K562 (cell line): ENCODE data around the gene SLC6A1. TPM values are rescaled to one million over a fixed set of nuclear protein-coding genes. Genes with fewer than 3 reads are reported as not detected.

Source experiments
- ATAC-seq: fragments of 200-7000 bp; cut with Tn5 transposase; 3 replicates; pipeline ENCODE4 v1.9.1; 2020; ENCODE audit warnings: moderate library complexity
- Bru-seq: library from RNA; stranded (reverse); fragments of 400-500 nt; gene quantifications from one replicate; lab custom pipeline; 2021; lab: Mats Ljungman, UMichigan
- BruChase-seq, 2 experiments: library from RNA; stranded (reverse); fragments of 400-500 nt; gene quantifications; one replicate each; lab custom pipeline; 2021; lab: Mats Ljungman, UMichigan
- BruUV-seq: library from RNA; stranded (reverse); fragments of 400-500 nt; replicated peaks from 2 replicates; lab custom pipeline; 2021; lab: Mats Ljungman, UMichigan
- CTCF ChIA-PET: fragments of 300-600 bp; formaldehyde crosslinking; extraction: SDS; loops from one replicate; lab custom pipeline; 2021; ENCODE audit warnings: low intra/inter-chr PET ratio; lab: Yijun Ruan, JAX
- POLR2A ChIA-PET: fragments of 300-600, 350-650 bp; sonication (Branson Sonifier 250); formaldehyde crosslinking; extraction: SDS; loops from one replicate; lab custom pipeline; 2021; ENCODE audit warnings: antibody characterized with exemption, inconsistent platforms; lab: Yijun Ruan, JAX
- DNase-seq, 4 experiments: peaks; one replicate each; pipeline versions ENCODE4 v3.0.0 to v3.0.0-alpha.2; 2011 to 2018; ENCODE audit warnings: low spot score in 3 of 4, mixed read lengths in 3 of 4; ENCODE audit errors: extremely low read depth in 1 of 4
- FAIRE-seq: peaks from 2 replicates; lab custom pipeline; 2011; peaks lifted over from hg19 to GRCh38; lab: Jason Lieb, UNC
- H2AFZ ChIP-seq: 2 replicates; pipeline ENCODE4 v1.6.0; 2011; ENCODE audit warnings: low read depth, low read length, control low read depth, inconsistent platforms
- H3K27ac ChIP-seq: fragments of 200-600 bp; 3 replicates; pipeline ENCODE4 v1.8.0; 2011; ENCODE audit warnings: low read depth, mild to moderate bottlenecking, control low read depth, inconsistent platforms, low read length, moderate library complexity, mixed read lengths; ENCODE audit errors: extremely low read depth
- H3K27me3 ChIP-seq, 2 experiments: fragments of 300-600 bp in 1 of 2; 2 replicates in 1 of 2; 3 replicates in 1 of 2; pipeline versions ENCODE4 v1.6.0 to v1.8.0; 2011; ENCODE audit warnings: inconsistent platforms in 2 of 2, low read length in 2 of 2, mild to moderate bottlenecking in 1 of 2, mixed read lengths in 1 of 2, moderate library complexity in 1 of 2; ENCODE audit not compliant: control insufficient read depth in 2 of 2, insufficient read depth in 2 of 2
- H3K36me3 ChIP-seq: fragments of 300-600 bp; 3 replicates; pipeline ENCODE4 v1.8.0; 2011; ENCODE audit warnings: mild to moderate bottlenecking, low read length, inconsistent platforms; ENCODE audit not compliant: control insufficient read depth, insufficient read depth
- H3K4me1 ChIP-seq, 2 experiments: fragments of 200-600 bp in 1 of 2; replicated peaks in 1 of 2; 2 replicates in 1 of 2; 3 replicates in 1 of 2; pipeline versions ENCODE4 v1.5.1 to v1.8.0; 2011; ENCODE audit warnings: inconsistent platforms in 2 of 2, low read length in 2 of 2, mild to moderate bottlenecking in 1 of 2, mixed read lengths in 1 of 2, moderate library complexity in 1 of 2; ENCODE audit not compliant: control insufficient read depth in 2 of 2, insufficient read depth in 2 of 2
- H3K4me2 ChIP-seq: 2 replicates; pipeline ENCODE4 v1.6.1; 2011; ENCODE audit warnings: low read length, control low read depth, inconsistent platforms, mixed read lengths; ENCODE audit not compliant: insufficient read depth
- H3K4me3 ChIP-seq: fragments of 200-600 bp; sonication (generic), shearing (Covaris generic); 2 replicates; pipeline ENCODE4 v1.5.1; 2016; ENCODE audit warnings: control low read depth, inconsistent platforms
- H3K79me2 ChIP-seq: fragments of 200-600 bp; 3 replicates; pipeline ENCODE4 v1.8.0; 2011; ENCODE audit warnings: low read length, inconsistent platforms; ENCODE audit not compliant: control insufficient read depth, insufficient read depth
- H3K9ac ChIP-seq, 2 experiments: 2 replicates each; pipeline versions ENCODE4 v1.6.0 to v1.6.1; 2011; ENCODE audit warnings: low read depth in 2 of 2, low read length in 2 of 2, control low read depth in 1 of 2, inconsistent platforms in 1 of 2, mild to moderate bottlenecking in 1 of 2, mixed read lengths in 1 of 2; ENCODE audit not compliant: insufficient read depth in 1 of 2
- H3K9me1 ChIP-seq: one replicate; pipeline ENCODE4 v1.6.0; 2011; ENCODE audit warnings: inconsistent platforms, mild to moderate bottlenecking, low read length, moderate library complexity; ENCODE audit not compliant: control insufficient read depth, insufficient read depth
- H3K9me3 ChIP-seq: replicated peaks from 2 replicates; pipeline ENCODE4 v1.5.1; 2011; ENCODE audit warnings: low read depth, low read length, inconsistent platforms; ENCODE audit not compliant: control insufficient read depth, insufficient read depth
- H4K20me1 ChIP-seq: replicated peaks from 2 replicates; pipeline ENCODE4 v1.6.1; 2011; ENCODE audit warnings: low read length, inconsistent platforms, mixed read lengths; ENCODE audit not compliant: control insufficient read depth, insufficient read depth
- BHLHE40 ChIP-seq: IDR thresholded peaks from 2 replicates; pipeline ENCODE4 v1.6.1; 2011; ENCODE audit warnings: low read length, improper control_type of control experiment
- CBX5 ChIP-seq: IDR thresholded peaks from 2 replicates; pipeline ENCODE4 v1.6.1; 2014; ENCODE audit warnings: low read depth, borderline replicate concordance
- MCM2 ChIP-seq: fragments of 450-650 bp; IDR thresholded peaks from 2 replicates; pipeline ENCODE4 v1.6.1; 2017; ENCODE audit warnings: low read depth, mild to moderate bottlenecking
- POLR2A ChIP-seq: fragments of 450-650 bp; conservative IDR thresholded peaks from 2 replicates; pipeline ENCODE4 v1.6.1; 2016
- SREBF1 ChIP-seq: fragments of 150-350 bp; IDR thresholded peaks from 2 replicates; pipeline ENCODE4 v1.6.1; 2014; ENCODE audit warnings: antibody characterized with exemption, low read depth, low read length, borderline replicate concordance
- TAF15 ChIP-seq: fragments of 200-400 bp; formaldehyde crosslinking; IDR thresholded peaks from 2 replicates; pipeline ENCODE4 v1.6.1; 2017; ENCODE audit warnings: mild to moderate bottlenecking, low read depth, low read length, moderate library complexity
- TRIM28 ChIP-seq: fragments of 450-650 bp; IDR thresholded peaks from 2 replicates; pipeline ENCODE4 v1.6.1; 2017
- WHSC1 ChIP-seq: IDR thresholded peaks from one replicate; pipeline ENCODE4 v1.6.1; 2012; ENCODE audit warnings: low read length, control low read depth, inconsistent platforms
- ZNF75A ChIP-seq: fragments of 450-650 bp; formaldehyde crosslinking; IDR thresholded peaks from 2 replicates; pipeline ENCODE4 v1.4.0; 2020; ENCODE audit warnings: mild to moderate bottlenecking
- ZSCAN29 ChIP-seq: fragments of 450-650 bp; IDR thresholded peaks from 2 replicates; pipeline ENCODE4 v1.6.1; 2017
- WGBS: fragments of 100-300 bp; shearing (Covaris generic); methylation state at CpG from one replicate; pipeline ENCODE4 v1.1.6; 2016; ENCODE audit warnings: low coverage, mixed read lengths; ENCODE audit not compliant: insufficient coverage; ENCODE audit errors: missing lambda C conversion rate; 5-methylcytosine and 5-hydroxymethylcytosine counted together
- in situ Hi-C: fragments of 300-500 bp; cut with MboI; formaldehyde crosslinking; loops from 4 replicates; pipeline ENCODE4 v1.15.0; 2018; ENCODE audit warnings: inconsistent platforms, mixed read lengths
- intact Hi-C: fragments of 100-400 bp; cut with micrococcal nuclease; formaldehyde crosslinking; loops from 2 replicates; pipeline ENCODE4 v1.14.2; 2022
- long read RNA-seq, 3 experiments: library from polyadenylated mRNA in 2 of 3; library from RNA in 1 of 3; unstranded in 2 of 3; stranded (forward) in 1 of 3; transcript quantifications; one replicate each; pipeline ENCODE4 v2.0.0, GENCODE V29; 2019 to 2022
- polyA minus RNA-seq, 3 experiments: library from RNA; depleted of rRNA, polyadenylated mRNA; stranded (reverse); fragments of >200 nt; gene quantifications; 2 replicates each; pipeline ENCODE4 v1.2.3, GENCODE V29; 2011
- polyA plus RNA-seq, 8 experiments: library from polyadenylated mRNA; depleted of rRNA in 4 of 8; stranded (reverse) in 5 of 8; unstranded in 3 of 8; fragments of >200 nt; fragmentation: Nextera tagmentation in 2 of 8; fragmentation: Illumina TruSeq in 1 of 8; extraction: Ambion mirVana in 2 of 8; extraction: Trizol in 1 of 8; gene quantifications; 2 replicates each; pipeline versions ENCODE4 v1.2.1 to v1.2.3, GENCODE V29; 2011 to 2014; ENCODE audit warnings: inconsistent platforms in 1 of 8, missing spikeins in 1 of 8
- total RNA-seq, 7 experiments: library from RNA; depleted of rRNA in 6 of 7; stranded (reverse); fragments of >200 nt in 6 of 7; fragmentation: Illumina TruSeq in 2 of 7; extraction: Trizol in 2 of 7; gene quantifications; 2 replicates each; pipeline versions ENCODE4 v1.2.1 to v1.2.3, GENCODE V29; 2011 to 2021; ENCODE audit warnings: low replicate concordance in 1 of 7
- TF ChIP-seq, protein P1 (sequence below): sonication (generic); formaldehyde crosslinking; IDR thresholded peaks from 2 replicates; pipeline ENCODE4 v1.8.0; 2022; ENCODE audit warnings: missing genetic modification reagents, mild to moderate bottlenecking, borderline replicate concordance
- TF ChIP-seq, protein P2 (sequence below): fragments of 450-650 bp; IDR thresholded peaks from 2 replicates; pipeline ENCODE4 v1.6.1; 2016; ENCODE audit warnings: borderline replicate concordance

The SLC6A1 gene
- not detected in 2 replicates for total RNA-seq (2011; cell fraction: chromatin; rRNA removed; ENCODE audit: low replicate concordance)
- total RNA-seq (2011; cell fraction: nucleolus; rRNA removed): not detected in 2 replicates
- not detected in 2 replicates for total RNA-seq (2011; cell fraction: nucleoplasm; rRNA removed)
- total RNA-seq (2014; rRNA removed): not detected in 2 replicates
- total RNA-seq (2014; rRNA removed; fragmentation: Illumina TruSeq; extraction: Trizol): not detected in 2 replicates
- not detected in 2 replicates for total RNA-seq (2015; rRNA removed; fragmentation: Illumina TruSeq; extraction: Trizol)
- total RNA-seq (2021): not detected in 2 replicates
- not detected in 2 replicates for polyA plus RNA-seq (2011; rRNA removed)
- polyA plus RNA-seq (2011; cell fraction: cytosol; rRNA removed): not detected in 2 replicates
- polyA plus RNA-seq (2011; cell fraction: nucleus; rRNA removed): not detected in 2 replicates
- 0.01 TPM in 1 of 2 replicates, not detected in the other for polyA plus RNA-seq (2012)
- polyA plus RNA-seq (2014; fragmentation: Illumina TruSeq; extraction: Trizol): not detected in 2 replicates
- polyA plus RNA-seq (2014; fragmentation: Nextera tagmentation; extraction: Ambion mirVana): not detected
- not detected in 2 replicates for polyA plus RNA-seq (2014; rRNA removed)
- polyA minus RNA-seq (2011; rRNA and poly(A)+ RNA removed): not detected in 2 replicates
- not detected in 2 replicates for polyA minus RNA-seq (2011; cell fraction: cytosol; rRNA and poly(A)+ RNA removed)
- not detected in 2 replicates for polyA minus RNA-seq (2011; cell fraction: nucleus; rRNA and poly(A)+ RNA removed)
- not detected for Bru-seq, nascent RNA
- not detected for BruChase-seq, experiment 1, labeled RNA remaining after a 2-hour chase
- not detected for BruChase-seq, experiment 2, labeled RNA remaining after a 6-hour chase
- long read RNA-seq, experiment 1: 0 reads
- long read RNA-seq, experiment 2: 0 reads
- long read RNA-seq, experiment 3: 0 reads

DNA sequence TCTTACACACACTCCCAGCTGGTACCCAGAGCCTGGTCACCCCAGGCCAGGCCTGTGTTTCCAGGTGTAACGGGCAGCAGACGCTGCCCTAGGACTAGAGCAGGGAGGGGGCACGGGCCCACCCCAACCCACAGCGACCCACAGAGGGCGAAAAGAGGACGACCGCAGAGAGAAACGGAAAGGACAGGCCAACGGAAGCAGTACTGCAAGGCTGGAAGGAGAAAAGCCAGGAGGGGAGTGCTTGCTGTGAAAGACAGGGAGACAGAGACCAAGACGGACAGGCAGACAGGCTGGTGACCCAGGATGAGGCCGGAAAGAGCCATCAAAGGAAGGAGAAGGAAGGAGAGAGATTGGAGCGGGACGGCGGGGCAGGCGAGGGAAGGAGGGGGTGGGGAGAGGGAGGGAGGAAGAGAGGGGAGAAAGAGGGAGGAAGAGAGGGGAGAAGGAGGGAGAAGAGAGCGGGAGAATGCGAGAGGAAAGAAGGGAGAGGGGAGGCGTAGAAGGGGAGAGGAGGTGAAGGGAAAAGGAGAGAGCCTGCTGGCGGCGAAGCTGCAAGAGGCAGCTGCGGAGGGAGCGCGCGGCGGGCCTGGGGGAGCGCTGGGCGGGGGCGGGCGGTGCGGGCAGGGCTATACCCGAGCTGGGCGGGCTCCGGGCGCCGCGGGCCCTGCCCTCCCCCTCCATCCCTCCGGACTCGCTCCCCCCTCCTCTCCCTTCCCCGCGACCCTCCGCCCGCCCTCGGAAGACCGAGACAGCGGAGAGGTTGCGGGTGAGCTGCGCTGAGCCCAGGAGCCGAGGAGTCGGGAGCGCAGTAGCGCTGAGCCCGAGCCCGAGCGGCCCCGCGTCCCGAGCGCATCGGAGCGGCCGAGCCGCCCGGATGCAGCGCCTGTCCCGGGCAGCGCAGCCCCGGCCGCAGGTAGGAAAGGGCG is at the start of gene SLC6A1:
Gene SLC6A1, plus strand, starts transcription at position 732 of the 926 bp plus-strand sequence. CDS start 24,464 bp downstream, outside the sequence.
- WGBS: 6% methylated on average over 31 of the region's 69 CpGs
- CTCF ChIA-PET: no interaction called here

More for the DNA sequence above, at the start of gene SLC6A1:
- BruUV-seq: no TSS peak
- H3K9ac ChIP-seq: no peak within 1 kb of the TSS
- H3K9me3 ChIP-seq: no peaks in the 10 kb centered on the region
- peaks cover 0 to 6% of the 10 kb centered on the region in 2 experiments; a peak in 1 of 5 replicates for H3K4me1 ChIP-seq
- peak; percentile 67 for ATAC-seq
- DNase-seq: peak in 3 of 4 experiments; percentile 5 to 52 (median 49)
- TF ChIP-seq SREBF1 (no peak), CBX5 (no peak), ZSCAN29 (no peak), POLR2A (no peak), MCM2 (no peak), BHLHE40 (no peak), ZNF75A (no peak), TRIM28 (no peak), TAF15 (no peak), WHSC1 (no peak)
- TF ChIP-seq, protein P1, sequence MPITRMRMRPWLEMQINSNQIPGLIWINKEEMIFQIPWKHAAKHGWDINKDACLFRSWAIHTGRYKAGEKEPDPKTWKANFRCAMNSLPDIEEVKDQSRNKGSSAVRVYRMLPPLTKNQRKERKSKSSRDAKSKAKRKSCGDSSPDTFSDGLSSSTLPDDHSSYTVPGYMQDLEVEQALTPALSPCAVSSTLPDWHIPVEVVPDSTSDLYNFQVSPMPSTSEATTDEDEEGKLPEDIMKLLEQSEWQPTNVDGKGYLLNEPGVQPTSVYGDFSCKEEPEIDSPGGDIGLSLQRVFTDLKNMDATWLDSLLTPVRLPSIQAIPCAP (CRISPR knock-in tag): no peak
- TF ChIP-seq, protein P2, sequence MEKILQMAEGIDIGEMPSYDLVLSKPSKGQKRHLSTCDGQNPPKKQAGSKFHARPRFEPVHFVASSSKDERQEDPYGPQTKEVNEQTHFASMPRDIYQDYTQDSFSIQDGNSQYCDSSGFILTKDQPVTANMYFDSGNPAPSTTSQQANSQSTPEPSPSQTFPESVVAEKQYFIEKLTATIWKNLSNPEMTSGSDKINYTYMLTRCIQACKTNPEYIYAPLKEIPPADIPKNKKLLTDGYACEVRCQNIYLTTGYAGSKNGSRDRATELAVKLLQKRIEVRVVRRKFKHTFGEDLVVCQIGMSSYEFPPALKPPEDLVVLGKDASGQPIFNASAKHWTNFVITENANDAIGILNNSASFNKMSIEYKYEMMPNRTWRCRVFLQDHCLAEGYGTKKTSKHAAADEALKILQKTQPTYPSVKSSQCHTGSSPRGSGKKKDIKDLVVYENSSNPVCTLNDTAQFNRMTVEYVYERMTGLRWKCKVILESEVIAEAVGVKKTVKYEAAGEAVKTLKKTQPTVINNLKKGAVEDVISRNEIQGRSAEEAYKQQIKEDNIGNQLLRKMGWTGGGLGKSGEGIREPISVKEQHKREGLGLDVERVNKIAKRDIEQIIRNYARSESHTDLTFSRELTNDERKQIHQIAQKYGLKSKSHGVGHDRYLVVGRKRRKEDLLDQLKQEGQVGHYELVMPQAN: no peak
- peaks cover 13 to 38% of the 10 kb centered on the region in 2 experiments; a peak in 3 of 5 replicates for H3K27me3 ChIP-seq
- in situ Hi-C loops: no loop called here
- no peak within 1 kb of the TSS for H3K4me2 ChIP-seq
- intact Hi-C loops: no loop called here
- peaks cover 30% of the 10 kb centered on the region; the same call in 1 of the 2 replicates for H4K20me1 ChIP-seq
- H2AFZ ChIP-seq: no peak within 1 kb of the TSS
- no peaks in the 10 kb centered on the region for H3K36me3 ChIP-seq
- no peaks in the 10 kb centered on the region for H3K79me2 ChIP-seq
- POLR2A ChIA-PET: no interaction called here
- H3K27ac ChIP-seq: no peak within 1 kb of the TSS
- FAIRE-seq: no peak
- no peak within 1 kb of the TSS for H3K4me3 ChIP-seq
- no peaks in the 10 kb centered on the region for H3K9me1 ChIP-seq
